GM18520 (cell line): ENCODE data around the gene NHSL2.
A peak's percentile ranks its signal among the peaks of the same experiment; 100 is the strongest.

ENCODE experiments used
- ATAC-seq: cut with Tn5 transposase; IDR thresholded peaks from one replicate; pipeline ENCODE4 v1.9.1; 2021; ENCODE audit not compliant: unreplicated experiment

NHSL2 gene

DNA sequence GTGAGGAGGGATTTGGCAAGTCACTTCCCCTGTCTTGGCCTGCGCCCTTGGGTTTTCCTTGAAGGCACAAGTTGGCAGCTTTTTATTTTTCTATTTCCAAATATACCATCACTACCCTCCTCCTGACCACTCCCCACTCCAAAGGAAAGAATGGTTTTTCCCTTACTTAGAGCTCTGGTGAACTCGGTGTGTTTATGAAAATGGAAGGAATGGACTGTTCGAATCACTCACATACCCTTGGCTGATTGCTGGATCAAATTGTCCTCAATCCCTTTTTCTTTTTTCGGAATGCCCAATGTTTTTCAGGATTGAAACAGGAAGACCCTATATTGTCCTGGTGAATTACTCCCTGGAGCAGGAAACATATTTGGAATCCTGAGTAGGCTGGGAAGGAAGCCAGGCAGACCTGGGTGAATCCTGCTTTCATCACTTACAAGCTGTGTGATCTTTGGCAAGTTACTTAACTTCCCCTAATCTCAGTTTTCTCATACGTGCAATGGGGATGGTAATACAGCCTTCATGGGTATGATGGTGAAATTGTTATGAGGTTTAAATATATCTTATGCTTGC is 150.4 kb downstream of the NHSL2 start:
- no peak for ATAC-seq

DNA sequence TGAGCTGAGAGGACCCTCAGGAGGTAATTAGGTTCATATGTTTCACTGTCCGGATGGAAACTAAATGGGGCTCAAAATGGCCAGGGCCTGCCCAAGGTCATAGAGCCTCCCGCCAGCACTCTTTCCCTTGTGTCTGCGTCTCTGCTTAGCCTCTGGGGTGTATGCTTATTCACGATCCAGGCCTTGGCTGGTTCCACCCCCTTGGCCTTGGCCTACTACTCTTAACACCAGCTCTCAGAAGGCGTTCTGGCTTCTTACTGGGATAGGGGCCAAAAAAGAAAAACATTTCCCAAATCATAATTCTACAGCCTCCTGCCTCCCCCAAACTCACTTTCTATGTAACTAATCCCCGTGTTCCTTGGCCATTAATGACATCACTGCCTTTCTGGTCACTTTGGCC is 152.3 kb downstream of the NHSL2 start:
- no peak for ATAC-seq

DNA sequence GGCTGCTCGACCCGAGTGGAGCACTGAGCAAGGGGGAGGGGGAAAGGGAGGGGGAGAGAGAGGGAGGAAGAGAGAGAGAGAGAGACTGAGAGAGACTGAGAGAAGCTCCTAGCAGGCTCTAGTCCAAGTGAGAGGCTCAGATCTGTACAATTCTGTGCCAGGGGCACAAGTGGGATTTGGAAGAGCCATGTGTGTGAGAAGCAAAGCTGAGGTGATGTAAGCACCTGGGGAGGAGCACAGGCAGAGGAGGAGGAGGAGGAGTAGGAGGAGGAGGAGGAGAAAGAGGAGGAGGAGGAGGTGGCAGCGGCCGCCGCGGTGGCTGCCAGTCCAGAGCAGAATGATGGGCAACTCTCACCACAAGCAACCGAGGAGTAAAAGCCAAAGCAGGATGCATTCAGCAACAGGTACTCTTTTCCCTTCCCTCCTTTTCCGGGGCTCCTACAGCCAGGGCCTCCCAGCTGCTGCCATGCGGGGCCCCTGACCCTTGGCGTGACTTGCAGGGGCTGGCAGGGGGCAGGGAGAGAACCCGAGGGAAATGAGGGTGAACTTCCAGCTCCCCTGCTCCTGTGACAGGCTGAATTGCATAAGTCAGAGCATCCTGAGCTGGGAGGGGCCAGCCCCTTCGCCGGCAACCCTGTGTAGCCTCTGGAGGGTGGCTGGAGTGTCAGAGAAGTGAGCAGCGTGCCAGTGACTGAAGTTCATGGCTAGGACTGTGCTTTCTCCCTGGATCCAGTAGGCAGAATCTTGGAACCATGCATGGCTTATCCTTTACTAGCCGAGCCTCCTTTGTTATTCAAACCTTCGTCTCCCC is 158.9 kb downstream of the NHSL2 start:
- no peak for ATAC-seq

DNA sequence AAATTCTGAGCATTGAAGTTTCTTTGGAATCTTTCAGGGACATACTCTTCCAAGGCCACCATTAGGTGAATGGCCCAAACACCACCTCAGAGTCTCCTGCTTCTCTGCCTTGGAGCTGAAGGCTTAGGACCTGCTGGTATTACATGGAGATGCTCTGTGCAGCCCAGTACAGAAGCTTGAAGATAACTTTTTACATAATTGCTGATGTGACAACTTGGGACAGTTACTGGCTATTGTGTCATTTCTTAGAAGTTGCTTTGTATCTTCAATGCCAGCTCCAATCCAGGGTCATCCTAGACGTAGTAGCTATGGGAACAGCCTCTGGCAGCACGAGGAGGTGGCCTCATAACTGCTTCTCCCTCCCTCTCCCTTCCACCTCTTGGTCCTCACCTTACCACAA is 160.6 kb downstream of the NHSL2 start:
- no peak for ATAC-seq

DNA sequence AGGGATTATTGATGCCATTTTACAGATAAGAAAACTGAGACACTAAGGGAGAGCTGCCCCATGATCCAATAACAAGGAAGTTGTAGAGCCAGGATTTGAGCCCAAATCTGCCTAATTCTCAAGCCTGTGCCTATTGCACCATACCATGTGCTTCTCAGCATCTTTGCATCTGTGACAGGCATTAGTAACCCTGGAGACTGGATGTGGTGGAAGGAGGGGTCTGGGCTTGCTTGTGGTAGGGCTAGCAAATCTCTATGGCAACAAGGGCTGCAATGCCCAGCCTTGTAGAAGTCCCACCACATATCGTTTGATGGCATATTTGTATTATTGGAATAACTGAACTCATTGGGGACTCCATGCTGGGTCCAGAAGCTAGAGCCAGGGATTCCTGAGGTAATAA is 163.0 kb downstream of the NHSL2 start:
- ATAC-seq, result no peak

DNA sequence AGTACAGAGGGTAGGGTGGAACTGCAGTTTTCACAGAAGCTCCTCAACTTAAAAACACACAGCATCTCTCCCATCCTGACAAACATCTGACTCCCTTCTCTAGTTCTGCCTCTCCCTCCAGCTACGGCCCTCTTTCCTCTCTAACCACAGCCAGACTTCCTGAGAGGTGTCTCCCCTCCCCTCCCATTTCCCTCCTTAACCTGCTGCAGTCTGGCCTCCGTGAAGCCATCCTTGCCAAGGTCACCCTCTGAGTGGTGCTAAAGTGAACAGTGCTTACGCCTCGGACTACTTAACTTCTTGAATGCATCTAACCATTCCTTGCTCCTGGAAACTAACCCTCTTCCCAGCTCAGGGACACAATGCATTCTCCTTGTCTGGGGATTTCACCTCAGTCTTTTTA is 167.8 kb downstream of the NHSL2 start:
- ATAC-seq, result no peak

DNA sequence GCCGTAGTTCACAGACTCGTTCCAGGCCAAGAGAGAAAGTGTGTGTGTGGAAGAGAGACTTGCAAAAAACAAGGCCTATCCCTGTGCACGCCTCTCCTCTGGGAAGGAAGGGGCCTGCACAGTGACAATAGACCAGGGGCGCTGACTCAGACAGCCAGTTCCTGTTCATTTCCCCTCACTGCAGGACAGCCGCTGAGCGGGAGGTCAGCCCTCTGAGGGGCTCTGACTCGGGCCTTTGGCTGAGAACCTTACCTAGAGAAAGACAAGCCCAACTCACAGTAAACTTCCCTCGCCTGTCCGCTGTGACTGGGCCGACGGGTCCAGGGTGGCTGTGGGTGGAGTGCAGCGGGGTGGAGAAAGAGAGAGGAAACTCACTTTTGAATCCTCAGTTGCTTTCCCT is 169.0 kb downstream of the NHSL2 start:
- ATAC-seq, result no peak

DNA sequence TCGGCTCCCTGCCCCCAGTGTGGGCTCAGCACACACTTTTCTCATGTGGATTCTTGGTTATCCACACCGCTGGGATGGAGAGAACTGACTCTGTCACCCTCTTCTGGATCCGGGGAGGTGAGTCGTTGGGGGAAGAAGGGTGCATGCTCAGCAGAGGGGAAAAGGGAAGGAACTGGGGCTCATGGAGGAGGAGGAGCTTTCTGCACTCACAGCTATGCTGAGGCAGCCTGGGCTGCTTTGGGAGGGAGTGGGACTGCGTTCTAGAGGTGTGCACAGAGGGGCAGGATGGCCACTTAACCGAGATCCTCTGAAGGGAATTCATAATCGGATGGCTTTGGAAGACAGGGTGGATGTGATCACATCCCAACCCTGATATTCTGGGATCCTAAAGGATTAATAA is 169.5 kb downstream of the NHSL2 start:
- ATAC-seq, result no peak

DNA sequence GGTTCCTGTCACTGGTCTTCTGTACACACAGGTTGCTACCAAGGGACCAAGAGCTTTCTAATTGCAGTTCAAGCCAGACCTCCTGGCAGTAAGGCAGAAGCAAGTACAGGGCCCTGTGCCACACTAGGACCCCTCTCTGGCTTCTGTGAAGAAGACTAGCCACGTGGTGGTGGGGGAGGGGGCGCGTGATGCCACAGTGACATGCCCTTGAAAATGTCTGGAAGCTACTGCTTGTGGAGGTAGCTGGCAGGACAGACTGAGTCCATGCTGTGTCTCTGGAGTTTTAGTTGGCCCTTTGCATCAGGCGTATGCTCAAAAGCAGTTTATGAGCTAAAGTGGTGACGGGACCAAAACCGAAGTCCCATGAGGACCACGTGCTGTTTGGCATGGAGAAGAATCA is 170.2 kb downstream of the NHSL2 start:
- ATAC-seq, result no peak

DNA sequence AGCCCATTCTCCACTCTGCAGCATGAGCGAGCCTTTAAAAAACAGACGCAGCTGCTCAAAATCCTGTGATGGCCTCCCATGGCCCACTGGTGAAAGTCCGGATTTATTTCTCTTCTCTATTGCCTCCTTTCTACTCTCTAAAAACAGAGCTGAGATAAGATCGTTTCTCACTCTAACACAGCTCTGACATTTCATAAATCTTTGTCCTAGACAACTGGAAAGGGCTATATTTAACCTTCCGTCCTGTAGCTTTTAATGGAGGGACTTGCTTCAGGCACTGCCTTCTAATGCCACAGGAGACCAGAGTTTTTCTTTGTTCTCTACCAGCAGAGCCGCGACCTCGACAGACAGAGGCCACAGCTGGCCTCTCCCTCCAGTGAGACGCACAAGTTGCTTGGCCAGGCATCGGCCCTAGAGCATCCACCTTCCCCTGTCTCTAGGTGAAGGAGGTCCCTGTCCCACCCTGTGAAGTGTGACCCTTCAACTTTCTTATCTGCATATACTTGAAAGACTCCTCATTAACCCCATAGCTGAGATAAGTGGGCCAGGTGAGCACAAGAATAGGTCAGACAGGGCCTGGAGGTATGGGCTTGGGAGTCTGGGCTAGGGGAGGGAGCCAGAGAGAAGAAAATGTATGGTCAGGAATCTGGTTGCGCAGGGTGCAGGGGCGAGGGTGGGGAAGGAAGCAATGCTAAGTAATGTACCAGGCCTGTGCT is 171.1 kb downstream of the NHSL2 start:
- ATAC-seq, result no peak

DNA sequence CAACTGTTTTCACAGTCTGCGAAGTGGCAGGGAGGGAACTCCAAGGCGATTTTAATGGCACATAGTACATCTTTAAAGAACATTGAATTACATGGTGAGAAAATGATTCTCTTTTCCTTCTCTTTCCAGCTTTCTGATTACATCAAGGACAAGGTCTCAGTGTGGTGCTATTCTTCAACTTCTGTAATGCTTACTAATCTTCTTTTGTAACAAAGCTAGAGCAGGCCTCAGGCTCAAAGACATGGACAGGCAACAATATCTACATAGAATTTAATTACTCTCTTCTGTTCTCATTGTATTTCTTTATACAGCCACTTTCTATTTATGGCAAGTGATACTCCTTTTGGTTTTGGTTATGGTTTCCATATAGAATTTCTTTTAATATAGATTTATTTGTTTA is 172.6 kb downstream of the NHSL2 start:
- no peak for ATAC-seq

DNA sequence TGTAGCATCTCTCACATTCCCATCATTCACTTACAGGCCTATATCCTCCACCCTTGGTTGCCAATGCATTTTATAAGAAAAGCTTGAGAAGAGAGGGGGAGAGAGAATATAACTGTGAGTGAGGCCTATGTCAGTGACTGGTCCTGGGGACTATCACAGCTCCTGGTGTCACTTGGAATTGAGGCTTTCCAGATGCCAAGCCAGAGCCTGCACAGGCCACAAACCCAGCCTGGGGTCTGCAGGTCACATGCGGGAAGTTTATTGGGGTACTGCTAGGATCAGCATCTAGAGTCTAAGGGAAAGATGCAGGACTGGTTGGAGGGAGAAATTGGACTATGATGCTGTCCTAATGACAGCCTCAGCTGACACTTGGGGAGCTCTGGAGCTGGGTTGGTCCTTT is 173.5 kb downstream of the NHSL2 start:
- no peak for ATAC-seq

DNA sequence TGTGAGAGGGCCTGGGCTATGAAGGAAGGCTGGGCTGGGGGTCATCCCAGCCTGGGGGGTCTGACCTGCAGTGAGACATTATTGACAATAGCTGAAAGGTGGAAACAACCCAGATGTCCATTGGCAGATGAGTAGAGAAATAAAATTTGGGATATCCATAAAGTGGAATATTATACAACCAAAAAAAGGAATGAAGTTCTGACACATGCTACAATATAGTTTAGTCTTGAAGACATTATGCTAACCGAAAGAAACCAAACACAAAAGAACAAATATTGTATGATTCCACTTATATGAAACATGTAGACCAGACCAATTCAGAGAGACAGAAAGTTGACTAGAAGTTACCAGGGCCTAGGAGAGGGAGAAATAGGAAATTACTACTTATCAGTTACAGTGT is 176.3 kb downstream of the NHSL2 start:
- ATAC-seq, result no peak

DNA sequence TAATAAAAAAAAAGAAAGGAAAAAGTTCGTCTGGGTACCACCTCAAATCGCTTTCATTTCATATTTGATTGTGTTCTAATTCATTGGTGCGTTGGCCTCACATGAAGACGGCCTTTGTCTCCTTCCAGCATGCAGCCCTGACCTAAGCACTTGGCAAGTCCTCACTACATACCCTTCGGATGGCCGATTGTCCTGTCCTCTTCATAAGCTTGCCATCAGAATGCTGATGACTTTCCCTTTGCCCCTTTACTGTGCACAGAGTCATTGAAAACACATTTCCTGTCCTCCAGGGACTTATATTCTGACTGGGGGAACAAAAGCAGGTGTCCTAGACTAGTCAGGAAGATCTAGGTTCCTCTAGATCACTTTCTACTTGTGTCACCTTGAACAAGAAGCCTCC is 178.1 kb downstream of the NHSL2 start:
- ATAC-seq, result no peak

DNA sequence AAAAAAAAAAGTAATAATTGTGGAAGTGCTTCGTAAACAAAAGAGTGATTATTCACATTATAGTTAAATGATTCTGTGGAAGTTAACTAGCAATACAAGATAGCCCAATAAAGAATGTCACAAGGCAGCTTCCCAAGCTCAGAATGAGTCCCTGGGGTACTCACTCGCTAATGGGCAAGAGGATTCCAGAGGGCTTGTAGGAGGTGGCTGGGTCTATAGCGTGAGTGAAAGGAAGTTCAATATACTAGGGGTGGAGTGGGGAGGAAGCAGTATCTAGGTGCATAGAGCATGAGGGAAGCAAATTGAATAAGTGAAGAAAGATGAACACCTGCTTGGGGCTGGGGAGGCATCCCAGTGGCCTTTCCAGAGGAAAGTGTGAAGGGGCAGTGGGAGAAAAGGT is 178.6 kb downstream of the NHSL2 start:
- no peak for ATAC-seq

DNA sequence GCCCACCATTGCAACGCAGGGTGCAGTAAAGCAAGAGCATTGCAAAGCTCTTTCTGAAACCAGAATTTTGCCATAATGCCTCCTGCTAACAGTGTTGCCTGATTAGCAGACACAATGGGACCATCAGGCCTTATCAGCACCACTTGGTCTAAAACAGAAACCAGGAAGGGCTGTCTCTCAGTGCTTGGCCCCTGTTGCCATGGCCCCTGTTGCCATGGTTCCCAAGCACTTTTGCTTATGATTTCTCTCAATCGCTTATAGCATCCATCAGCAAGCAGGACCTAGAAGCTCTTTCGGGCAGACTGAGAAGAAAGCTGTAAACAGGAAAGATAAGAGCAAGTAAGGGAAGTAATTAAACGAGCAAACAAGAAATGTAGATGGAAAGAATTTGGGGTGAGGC is 184.2 kb downstream of the NHSL2 start:
- ATAC-seq, result peak; percentile 73

DNA sequence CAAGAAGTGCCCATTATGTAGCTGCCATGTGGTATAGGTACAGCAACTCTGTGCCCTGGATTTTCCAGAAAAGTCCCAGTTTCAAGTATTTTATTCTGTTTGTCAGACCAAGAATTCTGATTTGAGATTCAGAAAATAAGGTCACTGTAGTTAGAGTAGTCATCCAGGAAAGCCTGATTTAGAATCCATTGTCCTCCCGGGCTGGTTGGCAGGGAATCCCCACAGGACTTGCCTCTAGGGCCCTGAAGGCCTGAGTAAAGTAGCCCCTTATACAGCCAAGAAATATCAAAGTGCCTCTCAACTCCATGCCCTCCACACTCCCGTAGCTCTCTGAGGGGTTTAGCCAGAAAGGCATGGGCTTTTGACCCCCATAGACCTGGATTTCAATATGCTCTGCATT is 184.7 kb downstream of the NHSL2 start:
- ATAC-seq, result no peak

DNA sequence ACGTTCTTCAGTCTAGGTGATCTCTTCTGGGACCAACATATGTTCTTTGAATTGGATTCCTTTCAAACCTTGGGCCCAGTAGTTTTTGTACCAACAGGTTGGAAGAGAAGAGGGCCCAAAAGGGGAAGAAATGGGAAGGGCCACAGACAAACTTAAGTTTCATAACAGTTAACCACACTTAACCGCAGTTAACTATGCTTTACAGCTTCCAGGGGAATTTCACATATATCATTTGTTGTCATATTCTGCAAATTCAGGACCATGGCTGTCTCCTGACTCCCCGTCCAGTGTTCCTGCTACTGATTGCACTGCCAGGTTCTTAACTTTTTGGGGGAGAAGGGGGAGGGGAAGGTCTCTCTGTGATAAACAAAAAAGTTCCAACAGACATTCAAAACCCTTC is 186.5 kb downstream of the NHSL2 start:
- ATAC-seq, result no peak

DNA sequence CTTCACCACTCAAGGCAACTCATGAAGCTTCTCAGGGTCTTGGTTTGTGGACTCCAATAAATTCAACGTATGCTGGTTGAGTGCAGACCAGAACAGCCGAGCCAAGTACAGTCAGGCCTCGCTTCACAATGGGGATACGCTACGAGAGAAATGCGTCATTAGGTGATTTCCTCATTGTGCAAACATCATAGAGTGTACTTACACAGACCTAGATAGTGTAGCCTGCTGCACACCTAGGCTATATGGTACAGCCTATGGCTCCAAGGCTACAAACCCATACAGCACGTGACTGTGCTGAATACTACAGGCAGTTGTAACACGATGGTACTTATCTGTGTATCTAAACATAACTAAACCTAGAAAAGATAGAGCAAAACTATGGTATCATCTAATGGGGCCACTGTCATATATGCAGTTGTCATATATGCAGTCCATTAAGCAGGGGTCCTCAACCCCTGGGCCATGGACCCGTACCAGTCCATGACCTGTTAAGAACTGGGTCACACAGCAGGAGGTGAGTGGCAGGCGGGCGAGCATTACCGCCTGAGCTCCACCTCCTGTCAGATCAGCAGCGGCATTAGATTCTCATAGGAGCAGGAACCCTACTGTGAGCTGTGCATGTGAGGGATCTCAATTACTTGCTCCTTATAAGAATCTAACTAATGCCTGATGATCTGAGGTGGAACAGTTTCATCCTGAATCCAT is 189.6 kb downstream of the NHSL2 start:
- ATAC-seq, result no peak

DNA sequence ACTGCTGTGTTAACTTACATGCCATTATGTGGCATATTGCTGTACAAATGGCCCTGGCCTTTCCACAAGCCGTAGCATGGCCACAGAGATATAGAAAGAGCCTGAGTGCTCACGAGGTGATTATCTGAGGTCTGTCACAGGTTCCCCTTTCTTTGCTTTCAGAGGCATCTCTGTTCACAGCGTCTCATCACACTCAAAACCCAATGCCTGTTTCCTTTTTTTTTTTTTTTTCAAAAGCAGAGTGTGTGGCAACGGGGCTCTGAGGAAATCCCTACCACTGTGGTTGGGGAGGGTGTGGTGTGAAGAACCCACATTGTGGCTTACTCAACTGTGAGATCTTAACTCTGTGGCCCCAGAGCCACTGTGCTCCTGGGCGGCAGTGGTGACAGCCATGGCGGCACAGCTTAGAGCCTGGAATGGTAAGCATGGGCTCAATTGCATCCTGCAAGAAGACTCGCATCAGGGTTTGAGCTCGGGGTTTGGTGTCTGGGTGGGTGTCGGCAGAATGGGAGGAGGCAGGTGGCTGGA is 190.2 kb downstream of the NHSL2 start:
- peak; percentile 80 for ATAC-seq

DNA sequence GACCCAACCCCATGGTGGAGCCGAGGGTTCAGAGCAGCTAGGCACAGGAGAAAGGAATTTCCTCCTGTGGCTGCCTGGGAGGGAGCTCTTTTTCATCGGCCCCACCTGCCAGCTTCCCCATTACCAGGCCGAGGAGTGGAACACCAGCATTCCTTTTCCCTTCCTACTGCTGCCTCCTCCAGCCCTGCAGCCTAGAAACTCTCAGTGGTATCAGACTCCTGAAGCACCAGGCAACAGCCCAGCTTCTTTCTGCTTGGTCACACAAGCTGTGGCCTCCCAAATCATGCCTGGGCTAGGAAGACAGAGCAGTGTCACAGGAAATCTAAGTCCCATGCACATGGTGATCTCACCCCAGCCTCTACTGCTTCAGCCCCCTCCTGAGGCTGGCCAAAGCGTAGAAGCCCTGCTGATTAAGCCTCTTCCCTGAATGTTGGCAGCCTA is 191.0 kb downstream of the NHSL2 start:
- ATAC-seq, result no peak
